Activated CD4-positive, alpha-beta memory T cell treated with anti-CD3 and anti-CD28 coated beads for 36 hours (primary cell): ENCODE data around the gene ILK. TPM values are rescaled to one million over a fixed set of nuclear protein-coding genes. Genes with fewer than 3 reads are reported as not detected.

Experiments used
- CTCF ChIA-PET: fragments of 350-600 bp; sonication (Branson Sonifier 250); formaldehyde crosslinking; loops from one replicate; lab custom pipeline; 2021; ENCODE audit warnings: antibody characterized with exemption, inconsistent platforms; lab: Charles Lee
- POLR2A ChIA-PET: fragments of 350-600 bp; sonication (Branson Sonifier 250); formaldehyde crosslinking; loops from one replicate; lab custom pipeline; 2021; ENCODE audit warnings: antibody characterized with exemption; lab: Charles Lee
- DNase-seq: peaks from one replicate; pipeline ENCODE4 v3.0.0-alpha.2; 2020
- H3K27ac Mint-ChIP-seq: one replicate; pipeline ENCODE4 v1.8.0; 2021; ENCODE audit warnings: mixed read lengths
- H3K27me3 Mint-ChIP-seq: one replicate; pipeline ENCODE4 v1.8.0; 2021; ENCODE audit warnings: mixed read lengths
- H3K36me3 Mint-ChIP-seq: one replicate; pipeline ENCODE4 v1.8.0; 2021; ENCODE audit warnings: mixed read lengths
- H3K4me1 Mint-ChIP-seq: one replicate; pipeline ENCODE4 v1.8.0; 2021; ENCODE audit warnings: low read depth, mixed read lengths
- H3K4me3 Mint-ChIP-seq: one replicate; pipeline ENCODE4 v1.8.0; 2021; ENCODE audit warnings: mild to moderate bottlenecking, mixed read lengths
- H3K9me3 Mint-ChIP-seq: one replicate; pipeline ENCODE4 v1.8.0; 2021; ENCODE audit warnings: mixed read lengths
- intact Hi-C: fragments of 100-400 bp; cut with micrococcal nuclease; formaldehyde crosslinking; loops from one replicate; pipeline ENCODE4 v1.15.1; 2023
- total RNA-seq, 2 experiments: library from RNA; stranded (reverse); gene quantifications; one replicate each; pipeline ENCODE4 v1.2.3, GENCODE V29; 2021

The ILK gene
- total RNA-seq, 2 experiments from 2014 or later = 89.2 to 95.8 TPM

DNA sequence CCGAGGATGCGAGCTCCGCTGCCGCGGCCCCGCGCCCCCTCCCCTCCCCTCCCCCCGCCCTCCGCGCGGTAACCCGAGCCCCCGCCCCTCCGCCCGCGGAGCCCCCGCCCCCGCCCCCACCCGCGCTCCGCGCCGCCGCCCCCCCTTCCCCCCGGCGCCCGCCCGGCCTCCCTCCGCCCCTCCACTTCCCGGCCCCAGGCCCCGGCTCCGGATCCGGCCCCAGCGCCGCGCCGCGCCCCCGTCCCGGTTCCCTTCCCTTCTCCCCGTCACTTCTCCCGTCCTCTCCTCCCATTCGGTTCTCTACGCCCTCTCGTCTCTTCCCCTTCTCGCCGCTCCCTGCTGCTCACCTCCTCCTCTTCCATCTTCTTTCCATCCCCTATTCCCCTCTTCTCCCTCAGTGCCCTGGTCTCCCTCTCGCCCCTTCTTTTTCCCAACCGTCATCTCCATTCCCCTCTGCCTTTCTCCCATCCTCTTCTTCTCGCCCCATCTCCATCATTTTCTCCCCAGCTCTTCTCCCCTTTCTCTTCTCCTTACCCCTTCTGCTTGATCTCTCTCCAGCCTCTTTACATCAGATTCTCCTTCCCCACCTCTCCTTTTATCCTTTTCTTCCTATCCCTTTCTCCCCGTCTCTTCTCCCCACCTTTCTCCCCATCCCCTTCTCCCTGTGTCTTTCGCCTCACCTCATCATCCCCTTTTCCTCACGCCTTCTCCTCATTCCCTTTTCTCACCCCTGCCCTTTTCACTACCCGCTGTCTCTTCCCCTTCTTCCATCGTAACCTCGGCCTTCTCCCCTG, 52.4 kb downstream of the ILK start, which contains the start of gene DCHS1:
DCHS1 (minus strand) TSS at position 20 of the 794 bp plus-strand sequence. CDS start 14,196 bp downstream, outside the sequence.
- H3K27ac Mint-ChIP-seq = no peak within 1 kb of the TSS
- CTCF ChIA-PET = no interaction called here
- POLR2A ChIA-PET = no interaction called here
- H3K4me3 Mint-ChIP-seq = peak within 1 kb of the TSS; percentile 51
- intact Hi-C loops = no loop called here
- H3K36me3 Mint-ChIP-seq = no peaks in the 10 kb centered on the region
- no peaks in the 10 kb centered on the region for H3K4me1 Mint-ChIP-seq
- H3K27me3 Mint-ChIP-seq = peaks cover 3% of the 10 kb centered on the region
- H3K9me3 Mint-ChIP-seq = no peaks in the 10 kb centered on the region
- peak; percentile 27 for DNase-seq

DNA sequence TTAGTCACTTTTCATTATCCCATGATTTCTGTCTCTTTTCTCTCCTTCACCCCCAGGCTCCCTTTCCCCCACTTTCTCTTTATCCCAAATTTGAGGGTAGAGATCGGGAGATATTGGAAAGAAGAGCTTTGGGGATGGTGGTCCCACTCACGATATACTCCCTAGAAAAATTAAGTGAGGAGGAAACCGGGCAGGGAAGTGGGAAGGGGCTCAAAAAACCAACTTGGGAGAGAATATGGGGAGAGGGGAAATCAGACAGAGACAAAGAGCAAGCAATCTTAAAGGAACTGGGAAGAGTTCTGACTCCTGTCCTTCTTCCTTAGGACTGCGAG, 53.0 kb downstream of the ILK start:
- POLR2A ChIA-PET = no interaction called here
- intact Hi-C loops = no loop called here
- Mint-ChIP-seq H3K9me3 (no peaks in the 10 kb centered on the region), H3K27me3 (peaks cover 3% of the 10 kb centered on the region), H3K4me3 (peak overlapping the region; percentile 51), H3K36me3 (no peaks in the 10 kb centered on the region), H3K4me1 (no peaks in the 10 kb centered on the region), H3K27ac (no peak overlapping the region)
- CTCF ChIA-PET = no interaction called here
- no peak for DNase-seq

DNA sequence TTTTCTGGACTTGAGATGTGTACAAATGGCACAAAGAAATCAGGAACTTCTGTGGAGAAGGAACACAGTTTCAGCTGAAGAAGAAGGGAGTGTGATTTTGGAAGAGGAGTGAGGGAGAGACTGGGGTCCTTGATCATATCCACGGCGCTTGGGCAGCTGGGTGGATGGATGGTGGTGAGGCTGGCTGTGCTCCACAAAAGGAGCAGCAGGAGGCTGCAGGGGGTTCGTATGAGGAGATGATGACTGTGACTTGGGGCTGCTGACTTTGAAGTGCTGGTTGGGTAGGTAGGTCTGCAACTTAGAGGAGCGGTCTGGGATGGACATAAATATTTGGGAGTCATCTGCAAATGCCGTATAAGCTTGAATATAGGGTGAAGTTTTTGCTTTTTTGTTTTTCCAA, 53.4 kb downstream of the ILK start:
- Mint-ChIP-seq H3K4me3 (peak overlapping the region; percentile 18), H3K27ac (no peak overlapping the region), H3K9me3 (no peaks in the 10 kb centered on the region), H3K36me3 (no peaks in the 10 kb centered on the region), H3K27me3 (peaks cover 3% of the 10 kb centered on the region), H3K4me1 (no peaks in the 10 kb centered on the region)
- ChIA-PET CTCF (interaction anchor here (0.9 to 1.8 kb wide), 2 partner anchors 10 to 126 kb away, joined by 5 read pairs; no protein-coding TSS in a partner anchor), POLR2A (no interaction called here)
- no peak for DNase-seq
- intact Hi-C loops = no loop called here

DNA sequence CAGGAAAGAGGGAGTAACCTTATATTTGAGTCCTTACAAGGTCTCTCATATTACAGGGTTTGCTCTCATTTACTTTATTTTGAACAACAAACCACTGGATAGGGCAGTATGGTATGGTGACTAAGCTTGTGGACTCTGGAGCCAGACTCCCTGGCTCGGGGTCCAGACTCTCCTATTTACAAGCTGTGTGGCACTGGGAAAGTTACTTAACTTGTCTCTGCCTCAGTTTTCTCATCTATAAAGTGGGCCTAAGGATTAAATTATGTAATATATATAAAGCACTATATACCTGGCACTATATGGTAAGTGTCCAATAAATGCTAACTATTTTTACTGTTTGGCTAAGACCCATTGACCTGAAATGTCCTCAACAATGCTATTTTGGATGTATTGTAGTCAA, 53.8 kb downstream of the ILK start:
- intact Hi-C loops = no loop called here
- Mint-ChIP-seq H3K9me3 (no peaks in the 10 kb centered on the region), H3K27me3 (peaks cover 3% of the 10 kb centered on the region), H3K4me3 (no peak overlapping the region), H3K27ac (no peak overlapping the region), H3K4me1 (no peaks in the 10 kb centered on the region), H3K36me3 (no peaks in the 10 kb centered on the region)
- DNase-seq = no peak
- ChIA-PET CTCF (interaction anchor here (0.9 to 1.8 kb wide), 2 partner anchors 10 to 126 kb away, joined by 5 read pairs; no protein-coding TSS in a partner anchor), POLR2A (no interaction called here)

DNA sequence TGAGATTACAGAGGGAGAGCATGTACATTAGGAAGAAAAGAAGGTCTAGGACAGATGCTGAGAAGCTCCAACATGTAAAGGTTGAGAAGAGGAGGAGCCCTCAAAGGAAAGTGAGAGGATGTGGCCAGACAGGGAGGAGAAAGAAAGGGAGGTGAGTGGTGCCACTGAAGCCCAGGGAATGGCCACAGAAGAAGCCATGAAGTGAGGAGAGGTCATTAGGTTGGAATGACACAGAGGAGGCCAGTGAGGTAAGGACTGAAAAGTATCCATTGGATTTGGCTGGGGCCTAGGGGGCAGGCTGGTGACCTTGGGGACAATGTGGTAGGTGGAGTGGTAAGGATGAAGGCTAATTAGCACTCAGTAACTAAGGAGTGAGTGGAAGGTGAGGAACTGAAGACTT, 55.1 kb downstream of the ILK start:
- ChIA-PET POLR2A (no interaction called here), CTCF (interaction anchor here (1.8 kb wide), 1 partner anchor 127 kb away, joined by 5 read pairs; no protein-coding TSS in a partner anchor)
- intact Hi-C loops = no loop called here
- H3K4me1 Mint-ChIP-seq = peaks cover 4% of the 10 kb centered on the region
- DNase-seq = no peak
- no peaks in the 10 kb centered on the region for H3K9me3 Mint-ChIP-seq
- no peak overlapping the region for H3K4me3 Mint-ChIP-seq
- H3K36me3 Mint-ChIP-seq = no peaks in the 10 kb centered on the region
- H3K27ac Mint-ChIP-seq = no peak overlapping the region
- peaks cover 3% of the 10 kb centered on the region for H3K27me3 Mint-ChIP-seq

Other genes starting within 250 kb of the ILK start
- gene SMPD1, start 213.3 kb upstream of the ILK start, total RNA-seq = 10 to 100 TPM; 23.4 to 23.8 TPM
- 10 to 100 TPM; 51.6 to 55.3 TPM for gene APBB1, start 184.7 kb upstream of the ILK start, total RNA-seq
- under 1 TPM in 1 of 2 experiments, not detected in 1; 0.56 TPM for gene HPX, start 162.8 kb upstream of the ILK start, total RNA-seq
- 1 to 10 TPM; 6.4 to 8.0 TPM for gene TRIM3, start 129.8 kb upstream of the ILK start, total RNA-seq
- gene ARFIP2, start 122.4 kb upstream of the ILK start, total RNA-seq = 10 to 100 TPM; 35.1 to 37.8 TPM
- 10 to 100 TPM; 40.2 to 41.3 TPM for gene TIMM10B, start 122.3 kb upstream of the ILK start, total RNA-seq
- gene DNHD1, start 106.5 kb upstream of the ILK start, total RNA-seq = 10 to 100 TPM; 18.6 to 20.3 TPM
- 10 to 100 TPM; 34.9 to 37.5 TPM for gene RRP8, start 158 bp upstream of the ILK start, total RNA-seq
- gene TAF10, start 8.4 kb downstream of the ILK start, total RNA-seq = 100 to 1,000 TPM; 158 to 165 TPM
- 10 to 100 TPM; 53.2 to 56.6 TPM for gene TPP1, start 15.6 kb downstream of the ILK start, total RNA-seq
- under 1 TPM; 0.80 to 0.90 TPM for gene DCHS1, start 52.0 kb downstream of the ILK start, total RNA-seq
- 100 to 1,000 TPM in 1 of 2 experiments, 10 to 100 TPM in 1; 98.5 to 102 TPM for gene MRPL17, start 79.6 kb downstream of the ILK start, total RNA-seq
- gene OR2AG2, start 168.2 kb downstream of the ILK start, total RNA-seq = not detected
- gene OR2AG1, start 179.2 kb downstream of the ILK start, total RNA-seq = not detected
- gene OR6A2, start 195.9 kb downstream of the ILK start, total RNA-seq = not detected
- not detected for gene OR10A5, start 241.9 kb downstream of the ILK start, total RNA-seq